ENCODE data around the gene CDK6. TPM values are rescaled to one million over a fixed set of nuclear protein-coding genes. Genes with fewer than 3 reads are reported as not detected.

The CDK6 gene
- total RNA-seq, 1 experiment from 2014 or later: 10.5 TPM

DNA sequence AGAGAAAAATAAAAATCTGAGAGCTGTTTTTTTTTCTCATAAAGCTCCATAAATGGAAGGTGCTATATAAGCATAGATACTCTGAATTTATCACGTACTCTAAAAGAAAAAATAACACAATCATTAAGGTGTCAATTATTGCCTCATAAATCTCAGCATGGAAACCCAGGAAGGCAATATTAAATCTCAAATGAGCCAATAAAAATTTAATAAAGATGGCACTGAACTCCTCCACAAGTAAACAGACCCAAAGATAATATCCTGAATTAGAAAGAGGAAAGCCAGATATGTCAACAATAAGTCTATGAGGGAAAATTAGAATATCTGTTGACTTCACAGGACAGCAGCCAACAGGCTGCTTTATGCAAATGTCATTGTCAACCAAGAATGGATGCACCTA, 66.5 kb downstream of the CDK6 start:
- no peaks in the 10 kb centered on the region for H3K27me3 ChIP-seq (replicated peaks; ENCODE audit: insufficient read depth, low read depth, low read length, poor library complexity)
- no TSS peak for BruUV-seq (replicated peaks)
- H3K36me3 ChIP-seq (ENCODE audit: insufficient read depth, low read length, poor library complexity, severe bottlenecking): no peaks in the 10 kb centered on the region
- ChIA-PET POLR2A (ENCODE audit: low non-redundant PET) (no interaction called here), CTCF (no interaction called here)
- intact Hi-C loops (cut with micrococcal nuclease; ENCODE audit: unreplicated experiment): no loop called here
- no peaks in the 10 kb centered on the region for H3K9me3 ChIP-seq (ENCODE audit: low read depth, low read length, poor library complexity, severe bottlenecking)
- H3K27ac ChIP-seq (ENCODE audit: low read depth, low read length, poor library complexity, severe bottlenecking): no peak overlapping the region
- TF ChIP-seq, protein P1, sequence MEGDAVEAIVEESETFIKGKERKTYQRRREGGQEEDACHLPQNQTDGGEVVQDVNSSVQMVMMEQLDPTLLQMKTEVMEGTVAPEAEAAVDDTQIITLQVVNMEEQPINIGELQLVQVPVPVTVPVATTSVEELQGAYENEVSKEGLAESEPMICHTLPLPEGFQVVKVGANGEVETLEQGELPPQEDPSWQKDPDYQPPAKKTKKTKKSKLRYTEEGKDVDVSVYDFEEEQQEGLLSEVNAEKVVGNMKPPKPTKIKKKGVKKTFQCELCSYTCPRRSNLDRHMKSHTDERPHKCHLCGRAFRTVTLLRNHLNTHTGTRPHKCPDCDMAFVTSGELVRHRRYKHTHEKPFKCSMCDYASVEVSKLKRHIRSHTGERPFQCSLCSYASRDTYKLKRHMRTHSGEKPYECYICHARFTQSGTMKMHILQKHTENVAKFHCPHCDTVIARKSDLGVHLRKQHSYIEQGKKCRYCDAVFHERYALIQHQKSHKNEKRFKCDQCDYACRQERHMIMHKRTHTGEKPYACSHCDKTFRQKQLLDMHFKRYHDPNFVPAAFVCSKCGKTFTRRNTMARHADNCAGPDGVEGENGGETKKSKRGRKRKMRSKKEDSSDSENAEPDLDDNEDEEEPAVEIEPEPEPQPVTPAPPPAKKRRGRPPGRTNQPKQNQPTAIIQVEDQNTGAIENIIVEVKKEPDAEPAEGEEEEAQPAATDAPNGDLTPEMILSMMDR (conservative IDR thresholded peaks at IDR 0.05; ENCODE audit: low read depth, low read length): no peak
- no peak for TF ChIP-seq EZH2 (IDR thresholded peaks at IDR 0.05; ENCODE audit: borderline replicate concordance, low read depth, low read length, poor library complexity, severe bottlenecking)
- no peak overlapping the region for H3K4me3 ChIP-seq (ENCODE audit: low read depth, low read length, poor library complexity, severe bottlenecking)
- DNase-seq (ENCODE audit: low spot score): no peak
- no peaks in the 10 kb centered on the region for H3K4me1 ChIP-seq (ENCODE audit: insufficient read depth, low read length, poor library complexity, severe bottlenecking)

DNA sequence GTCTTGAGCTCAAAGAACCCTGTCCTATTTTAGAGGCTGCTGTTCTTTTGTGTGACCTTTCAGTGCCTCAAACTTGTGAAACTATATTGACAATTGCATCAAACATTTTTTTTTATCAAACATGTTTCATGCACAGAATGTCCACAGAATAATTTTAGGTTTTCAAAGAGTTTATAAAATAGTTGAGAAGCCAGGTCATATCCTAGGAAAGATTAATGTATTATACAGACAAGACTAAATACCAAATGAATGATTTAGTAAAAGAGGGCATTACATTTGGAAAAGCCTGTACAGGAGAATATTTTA, 67.0 kb downstream of the CDK6 start:
- H3K27me3 ChIP-seq (replicated peaks; ENCODE audit: insufficient read depth, low read depth, low read length, poor library complexity): no peaks in the 10 kb centered on the region
- no TSS peak for BruUV-seq (replicated peaks)
- CTCF ChIA-PET: no interaction called here
- H3K36me3 ChIP-seq (ENCODE audit: insufficient read depth, low read length, poor library complexity, severe bottlenecking): no peaks in the 10 kb centered on the region
- H3K9me3 ChIP-seq (ENCODE audit: low read depth, low read length, poor library complexity, severe bottlenecking): no peaks in the 10 kb centered on the region
- H3K27ac ChIP-seq (ENCODE audit: low read depth, low read length, poor library complexity, severe bottlenecking): no peak overlapping the region
- no peaks in the 10 kb centered on the region for H3K4me1 ChIP-seq (ENCODE audit: insufficient read depth, low read length, poor library complexity, severe bottlenecking)
- H3K4me3 ChIP-seq (ENCODE audit: low read depth, low read length, poor library complexity, severe bottlenecking): no peak overlapping the region
- POLR2A ChIA-PET (ENCODE audit: low non-redundant PET): no interaction called here
- no peak for DNase-seq (ENCODE audit: low spot score)
- intact Hi-C loops (cut with micrococcal nuclease; ENCODE audit: unreplicated experiment): no loop called here
- no peak for TF ChIP-seq EZH2 (IDR thresholded peaks at IDR 0.05; ENCODE audit: borderline replicate concordance, low read depth, low read length, poor library complexity, severe bottlenecking)
- TF ChIP-seq, protein P1 (conservative IDR thresholded peaks at IDR 0.05; ENCODE audit: low read depth, low read length): no peak

DNA sequence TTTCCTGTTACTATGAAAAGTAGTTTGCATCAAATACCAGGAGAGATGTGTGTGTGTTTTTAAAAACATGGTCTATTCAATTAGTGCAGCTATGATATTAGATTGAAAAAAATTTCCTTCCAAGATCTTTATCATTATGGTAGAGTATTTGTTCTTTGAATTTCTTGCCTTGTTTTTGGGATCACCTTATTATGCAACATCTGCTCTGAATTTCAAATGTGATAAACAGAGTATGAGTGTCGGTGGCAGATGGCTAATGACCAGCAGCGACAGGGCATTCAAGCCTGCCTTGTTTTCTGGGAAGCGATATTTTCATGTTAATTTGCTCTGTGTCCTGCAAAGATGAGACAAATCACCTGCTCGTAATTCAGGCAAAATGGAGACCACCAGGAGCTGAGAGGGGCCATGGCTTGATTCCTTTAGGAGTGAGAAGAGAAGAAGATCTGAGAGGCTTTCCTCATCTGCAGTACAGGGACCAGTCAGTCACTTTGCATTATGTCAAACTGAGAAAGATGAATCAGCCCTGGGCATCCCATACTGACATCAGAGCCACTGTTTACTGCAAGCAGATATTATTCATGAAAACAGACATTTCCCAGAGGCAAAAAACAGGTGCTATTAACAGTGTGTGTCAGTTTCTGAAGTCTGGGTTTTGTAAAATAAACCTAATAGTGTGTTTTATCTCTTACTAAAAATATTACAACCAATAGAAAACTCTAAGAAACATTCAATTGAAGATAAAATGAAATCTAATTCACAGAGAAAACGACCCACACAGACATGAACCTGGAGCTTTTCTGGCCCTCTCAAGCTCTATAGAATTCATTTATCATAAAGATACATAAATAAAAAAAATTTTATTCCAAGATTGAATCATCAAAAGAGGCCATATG, 67.6 kb downstream of the CDK6 start:
- DNase-seq (ENCODE audit: low spot score): no peak
- H3K27ac ChIP-seq (ENCODE audit: low read depth, low read length, poor library complexity, severe bottlenecking): no peak overlapping the region
- ChIA-PET POLR2A (ENCODE audit: low non-redundant PET) (interaction anchor here (1.1 kb wide), 1 partner anchor 47 kb away, joined by 4 read pairs; no protein-coding TSS in a partner anchor), CTCF (no interaction called here)
- no peak for TF ChIP-seq EZH2 (IDR thresholded peaks at IDR 0.05; ENCODE audit: borderline replicate concordance, low read depth, low read length, poor library complexity, severe bottlenecking)
- TF ChIP-seq, protein P1 (conservative IDR thresholded peaks at IDR 0.05; ENCODE audit: low read depth, low read length): no peak
- H3K4me1 ChIP-seq (ENCODE audit: insufficient read depth, low read length, poor library complexity, severe bottlenecking): no peaks in the 10 kb centered on the region
- no TSS peak for BruUV-seq (replicated peaks)
- no peak overlapping the region for H3K4me3 ChIP-seq (ENCODE audit: low read depth, low read length, poor library complexity, severe bottlenecking)
- no peaks in the 10 kb centered on the region for H3K9me3 ChIP-seq (ENCODE audit: low read depth, low read length, poor library complexity, severe bottlenecking)
- intact Hi-C loops (cut with micrococcal nuclease; ENCODE audit: unreplicated experiment): no loop called here
- H3K27me3 ChIP-seq (replicated peaks; ENCODE audit: insufficient read depth, low read depth, low read length, poor library complexity): no peaks in the 10 kb centered on the region
- no peaks in the 10 kb centered on the region for H3K36me3 ChIP-seq (ENCODE audit: insufficient read depth, low read length, poor library complexity, severe bottlenecking)

All from A673 (cell line).